ENCODE results near the gene DPH1.

Gene DPH1

DNA sequence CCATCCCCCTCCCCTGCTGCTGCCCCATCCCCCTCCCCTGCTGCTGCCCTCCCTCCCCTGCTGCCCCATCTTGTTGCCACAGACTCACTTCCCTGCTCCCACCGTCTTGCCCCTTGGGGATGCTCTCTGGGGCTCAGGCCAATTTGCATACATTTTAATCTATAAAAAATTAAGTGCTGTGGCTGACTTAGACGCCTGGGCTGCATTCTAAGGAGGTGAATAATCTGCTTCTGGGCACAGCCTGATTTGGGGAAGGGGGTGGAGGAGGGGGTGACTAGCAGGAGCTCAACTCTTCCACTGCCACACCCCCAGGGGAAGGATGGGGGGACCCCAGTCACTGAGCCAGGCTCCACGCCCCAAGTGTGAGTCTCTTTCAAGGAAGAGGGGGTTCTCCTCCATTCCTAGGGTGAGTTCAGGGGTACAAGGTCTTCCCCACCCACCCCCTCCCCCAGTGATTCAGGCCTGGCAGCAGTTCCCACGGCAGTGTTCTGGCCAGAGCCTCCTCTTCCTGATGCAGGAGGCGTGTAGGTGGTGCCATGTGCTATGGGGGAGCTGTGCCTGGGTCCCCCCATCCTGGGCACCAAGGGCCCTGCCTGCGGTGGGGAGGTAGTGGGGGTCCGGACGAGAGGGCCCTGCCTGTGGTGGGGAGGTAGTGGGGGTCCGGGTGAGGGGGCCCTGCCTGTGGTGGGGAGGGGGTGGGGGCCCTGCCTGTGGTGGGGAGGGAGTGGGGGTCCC lies 5.0 kb downstream of the DPH1 start:
- ATAC-seq, result no peak
- no peak for TF ChIP-seq PPARA (CRISPR knock-in tag; IDR thresholded peaks at IDR 0.05; ENCODE audit: borderline replicate concordance)
- TF ChIP-seq ISL1 (CRISPR knock-in tag; IDR thresholded peaks at IDR 0.05), result no peak
- no peak for TF ChIP-seq ZFP3 (CRISPR knock-in tag; IDR thresholded peaks at IDR 0.05)
- no peak for TF ChIP-seq RARB (CRISPR knock-in tag; IDR thresholded peaks at IDR 0.05)
- TF ChIP-seq OSR1 (CRISPR knock-in tag; IDR thresholded peaks at IDR 0.05), result no peak
- no peak for TF ChIP-seq ESRRG (CRISPR knock-in tag; IDR thresholded peaks at IDR 0.05)
- no peak for TF ChIP-seq ZC3H10 (CRISPR knock-in tag; IDR thresholded peaks at IDR 0.05)
- no peak for TF ChIP-seq TCF4 (CRISPR knock-in tag; IDR thresholded peaks at IDR 0.05; ENCODE audit: borderline replicate concordance)
- TF ChIP-seq, protein P1, sequence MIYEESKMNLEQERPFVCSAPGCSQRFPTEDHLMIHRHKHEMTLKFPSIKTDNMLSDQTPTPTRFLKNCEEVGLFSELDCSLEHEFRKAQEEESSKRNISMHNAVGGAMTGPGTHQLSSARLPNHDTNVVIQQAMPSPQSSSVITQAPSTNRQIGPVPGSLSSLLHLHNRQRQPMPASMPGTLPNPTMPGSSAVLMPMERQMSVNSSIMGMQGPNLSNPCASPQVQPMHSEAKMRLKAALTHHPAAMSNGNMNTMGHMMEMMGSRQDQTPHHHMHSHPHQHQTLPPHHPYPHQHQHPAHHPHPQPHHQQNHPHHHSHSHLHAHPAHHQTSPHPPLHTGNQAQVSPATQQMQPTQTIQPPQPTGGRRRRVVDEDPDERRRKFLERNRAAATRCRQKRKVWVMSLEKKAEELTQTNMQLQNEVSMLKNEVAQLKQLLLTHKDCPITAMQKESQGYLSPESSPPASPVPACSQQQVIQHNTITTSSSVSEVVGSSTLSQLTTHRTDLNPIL (CRISPR knock-in tag; IDR thresholded peaks at IDR 0.05; ENCODE audit: low read depth), result no peak
- no peak for TF ChIP-seq SNAI2 (CRISPR knock-in tag; IDR thresholded peaks at IDR 0.05)
- no peak for TF ChIP-seq TOX (CRISPR knock-in tag; IDR thresholded peaks at IDR 0.05; ENCODE audit: borderline replicate concordance)
- TF ChIP-seq CSDC2 (CRISPR knock-in tag; IDR thresholded peaks at IDR 0.05), result no peak
- no peak for TF ChIP-seq GLIS3 (CRISPR knock-in tag; IDR thresholded peaks at IDR 0.05)
- no peak for TF ChIP-seq ZNF565 (CRISPR knock-in tag; conservative IDR thresholded peaks at IDR 0.05; ENCODE audit: low read depth)
- TF ChIP-seq, protein P2, sequence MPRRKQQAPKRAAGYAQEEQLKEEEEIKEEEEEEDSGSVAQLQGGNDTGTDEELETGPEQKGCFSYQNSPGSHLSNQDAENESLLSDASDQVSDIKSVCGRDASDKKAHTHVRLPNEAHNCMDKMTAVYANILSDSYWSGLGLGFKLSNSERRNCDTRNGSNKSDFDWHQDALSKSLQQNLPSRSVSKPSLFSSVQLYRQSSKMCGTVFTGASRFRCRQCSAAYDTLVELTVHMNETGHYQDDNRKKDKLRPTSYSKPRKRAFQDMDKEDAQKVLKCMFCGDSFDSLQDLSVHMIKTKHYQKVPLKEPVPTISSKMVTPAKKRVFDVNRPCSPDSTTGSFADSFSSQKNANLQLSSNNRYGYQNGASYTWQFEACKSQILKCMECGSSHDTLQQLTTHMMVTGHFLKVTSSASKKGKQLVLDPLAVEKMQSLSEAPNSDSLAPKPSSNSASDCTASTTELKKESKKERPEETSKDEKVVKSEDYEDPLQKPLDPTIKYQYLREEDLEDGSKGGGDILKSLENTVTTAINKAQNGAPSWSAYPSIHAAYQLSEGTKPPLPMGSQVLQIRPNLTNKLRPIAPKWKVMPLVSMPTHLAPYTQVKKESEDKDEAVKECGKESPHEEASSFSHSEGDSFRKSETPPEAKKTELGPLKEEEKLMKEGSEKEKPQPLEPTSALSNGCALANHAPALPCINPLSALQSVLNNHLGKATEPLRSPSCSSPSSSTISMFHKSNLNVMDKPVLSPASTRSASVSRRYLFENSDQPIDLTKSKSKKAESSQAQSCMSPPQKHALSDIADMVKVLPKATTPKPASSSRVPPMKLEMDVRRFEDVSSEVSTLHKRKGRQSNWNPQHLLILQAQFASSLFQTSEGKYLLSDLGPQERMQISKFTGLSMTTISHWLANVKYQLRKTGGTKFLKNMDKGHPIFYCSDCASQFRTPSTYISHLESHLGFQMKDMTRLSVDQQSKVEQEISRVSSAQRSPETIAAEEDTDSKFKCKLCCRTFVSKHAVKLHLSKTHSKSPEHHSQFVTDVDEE (CRISPR knock-in tag; IDR thresholded peaks at IDR 0.05), result no peak
- no peak for TF ChIP-seq ZNF8 (CRISPR knock-in tag; IDR thresholded peaks at IDR 0.05)
- TF ChIP-seq ZFP30 (CRISPR knock-in tag; IDR thresholded peaks at IDR 0.05), result no peak
- TF ChIP-seq BACH2 (CRISPR knock-in tag; IDR thresholded peaks at IDR 0.05; ENCODE audit: borderline replicate concordance), result no peak
- TF ChIP-seq, protein P3, sequence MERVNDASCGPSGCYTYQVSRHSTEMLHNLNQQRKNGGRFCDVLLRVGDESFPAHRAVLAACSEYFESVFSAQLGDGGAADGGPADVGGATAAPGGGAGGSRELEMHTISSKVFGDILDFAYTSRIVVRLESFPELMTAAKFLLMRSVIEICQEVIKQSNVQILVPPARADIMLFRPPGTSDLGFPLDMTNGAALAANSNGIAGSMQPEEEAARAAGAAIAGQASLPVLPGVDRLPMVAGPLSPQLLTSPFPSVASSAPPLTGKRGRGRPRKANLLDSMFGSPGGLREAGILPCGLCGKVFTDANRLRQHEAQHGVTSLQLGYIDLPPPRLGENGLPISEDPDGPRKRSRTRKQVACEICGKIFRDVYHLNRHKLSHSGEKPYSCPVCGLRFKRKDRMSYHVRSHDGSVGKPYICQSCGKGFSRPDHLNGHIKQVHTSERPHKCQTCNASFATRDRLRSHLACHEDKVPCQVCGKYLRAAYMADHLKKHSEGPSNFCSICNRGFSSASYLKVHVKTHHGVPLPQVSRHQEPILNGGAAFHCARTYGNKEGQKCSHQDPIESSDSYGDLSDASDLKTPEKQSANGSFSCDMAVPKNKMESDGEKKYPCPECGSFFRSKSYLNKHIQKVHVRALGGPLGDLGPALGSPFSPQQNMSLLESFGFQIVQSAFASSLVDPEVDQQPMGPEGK (CRISPR knock-in tag; IDR thresholded peaks at IDR 0.05; ENCODE audit: borderline replicate concordance), result no peak
- TF ChIP-seq, protein P4, sequence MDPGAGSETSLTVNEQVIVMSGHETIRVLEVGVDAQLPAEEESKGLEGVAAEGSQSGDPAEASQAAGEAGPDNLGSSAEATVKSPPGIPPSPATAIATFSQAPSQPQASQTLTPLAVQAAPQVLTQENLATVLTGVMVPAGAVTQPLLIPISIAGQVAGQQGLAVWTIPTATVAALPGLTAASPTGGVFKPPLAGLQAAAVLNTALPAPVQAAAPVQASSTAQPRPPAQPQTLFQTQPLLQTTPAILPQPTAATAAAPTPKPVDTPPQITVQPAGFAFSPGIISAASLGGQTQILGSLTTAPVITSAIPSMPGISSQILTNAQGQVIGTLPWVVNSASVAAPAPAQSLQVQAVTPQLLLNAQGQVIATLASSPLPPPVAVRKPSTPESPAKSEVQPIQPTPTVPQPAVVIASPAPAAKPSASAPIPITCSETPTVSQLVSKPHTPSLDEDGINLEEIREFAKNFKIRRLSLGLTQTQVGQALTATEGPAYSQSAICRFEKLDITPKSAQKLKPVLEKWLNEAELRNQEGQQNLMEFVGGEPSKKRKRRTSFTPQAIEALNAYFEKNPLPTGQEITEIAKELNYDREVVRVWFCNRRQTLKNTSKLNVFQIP (CRISPR knock-in tag; IDR thresholded peaks at IDR 0.05; ENCODE audit: borderline replicate concordance, low read depth), result no peak

DNA sequence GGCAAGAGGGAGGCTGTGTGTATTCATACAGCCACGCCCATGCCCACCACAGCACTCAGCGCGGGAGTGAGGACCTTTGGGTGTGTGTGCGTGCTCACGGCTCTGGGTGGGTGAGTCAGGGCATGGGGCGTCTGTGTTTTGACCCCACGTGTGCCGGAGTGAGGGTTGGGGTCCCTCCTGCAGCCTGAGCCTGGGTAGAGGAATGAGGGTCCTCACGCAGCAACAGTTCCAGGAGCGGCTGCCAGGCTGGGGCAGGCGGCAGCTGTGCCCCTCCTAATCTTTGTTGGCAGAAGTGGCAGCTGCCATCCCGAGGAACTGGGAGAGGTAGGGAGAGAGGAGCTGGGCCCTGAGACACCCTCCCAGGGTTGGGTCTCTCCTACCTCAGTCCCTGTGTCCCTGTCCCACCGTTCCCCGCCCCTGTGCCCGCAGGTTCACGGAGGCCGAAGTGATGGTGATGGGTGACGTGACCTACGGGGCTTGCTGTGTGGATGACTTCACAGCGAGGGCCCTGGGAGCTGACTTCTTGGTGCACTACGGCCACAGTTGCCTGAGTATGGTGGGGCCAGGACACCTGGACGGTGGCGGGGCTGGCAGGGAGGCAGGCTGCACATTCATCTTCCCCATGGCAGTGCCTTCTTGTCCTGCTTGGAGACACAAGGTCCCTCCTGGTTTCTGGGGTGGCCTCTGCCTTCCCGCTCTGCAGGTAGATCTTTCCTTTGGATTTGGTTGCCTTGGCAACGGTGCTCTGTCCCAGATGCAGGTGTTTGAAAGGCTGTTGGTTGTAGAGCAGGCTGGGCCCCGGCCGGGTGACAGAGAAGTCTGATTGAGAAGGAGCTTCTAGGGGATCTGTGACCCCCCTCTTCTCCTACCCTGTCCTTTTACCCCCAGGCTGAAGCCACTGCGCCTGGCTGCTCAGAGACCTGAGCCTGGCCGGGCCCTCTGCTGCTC lies 5.9 kb downstream of the DPH1 start:
- no peak for ATAC-seq
- no peak for TF ChIP-seq ZNF8 (CRISPR knock-in tag; IDR thresholded peaks at IDR 0.05)
- no peak for TF ChIP-seq ISL1 (CRISPR knock-in tag; IDR thresholded peaks at IDR 0.05)
- no peak for TF ChIP-seq ZFP3 (CRISPR knock-in tag; IDR thresholded peaks at IDR 0.05)
- no peak for TF ChIP-seq BACH2 (CRISPR knock-in tag; IDR thresholded peaks at IDR 0.05; ENCODE audit: borderline replicate concordance)

DNA sequence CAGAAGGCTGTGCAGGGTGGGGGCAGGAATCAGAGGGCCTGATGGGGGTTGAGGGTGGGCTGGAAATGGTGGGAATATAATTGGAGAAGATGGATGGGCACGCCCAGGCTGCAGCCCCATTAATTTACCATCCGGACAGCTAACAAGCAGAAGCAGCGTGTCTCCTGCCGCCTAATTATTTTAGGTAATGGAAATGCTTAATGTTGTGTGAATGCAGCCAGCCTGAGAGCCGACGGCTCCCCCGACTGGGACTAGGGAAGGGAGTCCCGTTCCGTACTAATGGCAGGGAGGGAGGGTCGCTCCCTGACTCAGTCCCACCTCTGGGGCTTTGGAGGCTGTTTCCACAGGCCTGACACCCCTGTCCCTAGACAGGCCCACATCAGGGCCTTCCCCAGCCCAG lies 7.2 kb downstream of the DPH1 start:
- no peak for ATAC-seq
- TF ChIP-seq ISL1 (CRISPR knock-in tag; IDR thresholded peaks at IDR 0.05) (no peak), ZNF565 (CRISPR knock-in tag; conservative IDR thresholded peaks at IDR 0.05; ENCODE audit: low read depth) (no peak)
- TF ChIP-seq, protein P3 (CRISPR knock-in tag; IDR thresholded peaks at IDR 0.05; ENCODE audit: borderline replicate concordance), result no peak
